HG02588 (cell line): Measurements from ENCODE around the gene CDH6.

ENCODE experiments used
- ATAC-seq: cut with Tn5 transposase; IDR thresholded peaks from one replicate; pipeline ENCODE4 v1.9.1; 2021; ENCODE audit warnings: mild to moderate bottlenecking, moderate library complexity; ENCODE audit not compliant: unreplicated experiment

The CDH6 gene

GRCh38 chr5:31244921-31245320, 51.4 kb downstream of the CDH6 start:
- no peak for ATAC-seq

DNA sequence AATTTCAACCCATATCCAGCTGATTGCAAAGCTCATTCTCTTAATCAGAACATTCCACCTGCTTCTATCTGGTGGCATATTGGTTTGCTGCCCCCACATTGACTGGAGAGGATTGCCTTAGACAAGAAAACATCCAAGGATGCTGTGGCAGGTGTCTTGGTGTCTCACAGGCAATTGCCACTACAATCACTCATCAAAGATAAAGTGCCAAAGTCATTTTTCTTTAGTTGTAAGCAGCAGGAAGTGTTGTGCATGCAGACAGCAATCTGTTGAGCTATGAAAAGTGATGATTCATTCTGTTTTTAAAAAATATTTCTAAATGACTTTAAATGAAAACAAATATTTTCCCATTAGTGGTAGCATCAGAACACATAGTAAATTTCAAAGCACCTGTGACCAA, 53.9 kb downstream of the CDH6 start:
- no peak for ATAC-seq

- ATAC-seq = no peak
Observed at GRCh38 chr5:31250201-31250600, 56.7 kb downstream of the CDH6 start.

- ATAC-seq = no peak
Observed at GRCh38 chr5:31251032-31251431, 57.5 kb downstream of the CDH6 start.

DNA sequence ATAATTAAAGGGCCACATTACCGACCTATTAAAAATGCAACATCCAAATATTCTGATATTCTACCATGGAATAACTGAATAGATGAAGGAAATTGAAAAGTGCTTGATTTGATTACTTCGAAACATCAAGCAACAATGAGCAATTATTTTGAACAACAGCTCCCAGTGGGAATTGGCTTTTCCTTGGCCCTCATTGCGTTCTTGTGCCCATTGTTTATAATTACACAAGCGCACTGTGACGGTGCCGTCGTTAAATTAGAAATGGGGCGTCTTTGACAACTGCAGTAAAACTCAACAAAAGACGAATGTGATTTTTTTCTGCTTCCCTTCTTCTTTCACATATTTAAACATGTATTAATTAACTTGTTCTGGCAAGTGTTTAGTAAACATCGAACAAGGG, 61.6 kb downstream of the CDH6 start:
- ATAC-seq = no peak

DNA sequence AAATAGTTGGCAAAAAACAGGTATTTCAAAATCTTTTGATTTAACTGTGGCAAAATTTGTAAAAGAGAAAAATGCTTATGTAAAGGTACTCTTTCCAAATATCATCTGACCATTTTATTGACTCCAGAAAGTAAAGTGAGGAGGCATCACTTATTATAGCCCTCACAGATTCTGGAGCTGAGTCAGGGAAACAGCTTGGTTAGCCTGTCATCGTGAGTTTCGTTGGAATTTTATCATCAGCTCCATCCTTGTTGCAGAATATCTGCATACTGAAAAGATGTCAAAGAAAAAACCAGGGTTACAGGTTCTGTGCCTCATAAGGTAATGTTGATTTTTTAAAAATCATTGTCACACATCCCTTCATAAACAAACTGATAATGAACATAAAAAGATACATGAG, 74.8 kb downstream of the CDH6 start:
- ATAC-seq = no peak

- no peak for ATAC-seq
Observed at GRCh38 chr5:31268686-31269085, 75.2 kb downstream of the CDH6 start.

DNA sequence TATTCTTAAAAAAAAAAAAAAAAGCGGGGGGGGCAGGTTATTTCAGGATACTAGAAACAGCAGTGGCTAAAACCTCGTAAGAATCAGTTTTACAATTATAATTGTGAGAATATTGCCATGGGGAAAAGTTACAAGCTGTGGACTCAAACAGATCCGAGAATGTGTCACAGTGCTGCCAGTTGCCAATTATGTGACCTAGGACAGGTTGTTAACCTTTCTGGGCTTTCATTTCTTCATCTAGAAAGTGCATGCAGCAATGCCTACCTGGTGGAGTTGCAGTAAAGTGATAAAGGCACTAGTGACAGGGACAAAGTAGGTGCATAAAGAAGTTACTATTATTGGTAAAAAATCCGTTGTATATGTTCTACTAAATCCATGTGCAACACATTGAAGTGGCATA, 75.8 kb downstream of the CDH6 start:
- no peak for ATAC-seq

- no peak for ATAC-seq
Observed at GRCh38 chr5:31270396-31270795, 76.9 kb downstream of the CDH6 start.

DNA sequence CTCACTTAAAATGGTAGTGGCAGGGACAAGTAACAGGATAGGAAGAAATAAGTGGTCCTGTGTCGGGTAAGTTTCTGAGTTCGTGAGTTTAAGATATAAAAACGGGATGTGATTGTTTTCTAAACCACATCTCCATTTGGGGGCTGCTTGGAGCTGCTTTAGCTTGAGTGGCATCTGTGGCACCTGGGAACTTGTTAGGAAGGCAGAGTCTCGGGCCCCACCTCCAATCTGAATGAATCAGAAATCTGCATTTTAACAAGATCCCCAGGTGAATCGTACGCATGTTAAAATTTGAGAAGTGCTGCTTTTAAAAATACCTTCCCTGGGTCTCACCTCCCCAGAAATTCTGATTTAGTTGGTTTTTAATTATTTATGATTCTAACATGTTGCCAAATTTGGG, 78.1 kb downstream of the CDH6 start:
- ATAC-seq = no peak

DNA sequence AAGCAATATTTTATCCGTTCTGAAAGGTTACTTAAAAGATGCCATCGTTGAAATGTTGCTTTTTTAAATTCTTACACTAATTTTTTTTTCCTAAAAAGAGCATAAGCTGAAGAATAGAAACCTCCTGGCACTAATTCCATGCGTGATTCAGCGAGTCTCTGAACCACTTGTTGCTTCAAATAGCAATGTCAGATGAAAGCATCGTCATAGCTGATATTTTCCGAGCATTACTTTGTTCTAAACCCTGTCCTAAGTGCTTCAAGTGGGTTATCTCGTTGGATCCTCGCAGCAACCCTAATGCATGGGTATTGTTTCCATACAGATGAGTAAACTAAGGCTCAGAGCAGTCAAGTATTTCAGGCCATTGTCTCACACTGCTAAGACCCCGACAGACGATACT, 79.7 kb downstream of the CDH6 start:
- ATAC-seq = no peak

- no peak for ATAC-seq
Observed at GRCh38 chr5:31273631-31274378, 80.3 kb downstream of the CDH6 start.

DNA sequence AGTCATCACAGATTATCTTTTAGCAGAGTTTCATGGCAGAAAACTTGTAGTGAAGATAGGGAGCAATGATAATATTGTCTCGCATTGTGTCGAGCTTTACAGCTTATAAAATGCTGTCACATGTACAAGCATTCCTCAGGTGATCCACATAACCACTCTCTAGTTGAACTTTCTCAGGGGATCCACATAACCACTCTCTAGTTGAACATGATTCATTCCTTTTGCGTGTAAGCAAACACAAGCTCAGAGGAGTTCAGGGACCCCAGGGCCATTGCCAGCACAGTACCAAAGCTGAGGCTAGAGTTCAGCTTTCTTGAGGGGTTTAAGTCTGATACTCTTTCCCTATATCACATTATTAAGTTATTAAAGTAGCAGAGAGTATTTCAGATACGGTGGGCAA, 86.7 kb downstream of the CDH6 start:
- ATAC-seq = no peak

- ATAC-seq = no peak
Observed at GRCh38 chr5:31283326-31283725, 89.8 kb downstream of the CDH6 start.

GRCh38 chr5:31285025-31285424, 91.5 kb downstream of the CDH6 start:
- ATAC-seq = no peak

GRCh38 chr5:31287985-31288384, 94.5 kb downstream of the CDH6 start:
- no peak for ATAC-seq

GRCh38 chr5:31289429-31289828, 95.9 kb downstream of the CDH6 start:
- no peak for ATAC-seq

- no peak for ATAC-seq
Observed at GRCh38 chr5:31291323-31291854, 97.9 kb downstream of the CDH6 start.

DNA sequence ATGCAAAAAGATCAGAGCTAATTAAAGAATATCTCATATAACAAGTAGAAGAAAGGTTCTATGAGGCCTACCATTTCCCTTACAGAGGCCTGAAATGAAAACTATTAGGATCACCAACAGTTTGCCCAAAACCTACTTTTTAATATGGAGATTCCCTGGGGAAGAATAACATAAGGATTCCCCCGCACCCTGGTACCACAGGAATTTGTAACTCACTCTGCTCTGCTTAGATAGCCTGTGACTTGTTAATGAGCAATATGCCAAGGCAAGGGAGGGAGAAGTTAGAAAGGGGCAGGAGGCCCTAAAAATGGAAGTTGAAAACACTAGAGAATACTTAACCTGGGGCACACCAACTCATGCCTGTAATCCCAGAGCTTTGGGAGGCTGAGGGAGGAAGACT, 107.0 kb downstream of the CDH6 start:
- no peak for ATAC-seq

- ATAC-seq = no peak
Observed at GRCh38 chr5:31301833-31302232, 108.3 kb downstream of the CDH6 start.

GRCh38 chr5:31303688-31304087, 110.2 kb downstream of the CDH6 start:
- no peak for ATAC-seq

DNA sequence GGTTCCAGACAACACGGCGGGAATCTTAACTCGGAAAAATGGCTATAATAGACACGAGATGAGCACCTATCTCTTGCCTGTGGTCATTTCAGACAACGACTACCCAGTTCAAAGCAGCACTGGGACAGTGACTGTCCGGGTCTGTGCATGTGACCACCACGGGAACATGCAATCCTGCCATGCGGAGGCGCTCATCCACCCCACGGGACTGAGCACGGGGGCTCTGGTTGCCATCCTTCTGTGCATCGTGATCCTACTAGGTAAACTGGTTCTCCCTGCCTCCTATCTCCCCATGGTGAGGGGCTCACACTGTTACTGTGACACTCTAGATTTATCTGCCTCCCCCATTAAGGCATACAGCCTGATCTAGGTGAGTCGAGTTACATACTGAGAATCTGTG, 124.2 kb downstream of the CDH6 start:
- no peak for ATAC-seq

GRCh38 chr5:31319335-31319734, 125.8 kb downstream of the CDH6 start:
- no peak for ATAC-seq
